Smooth muscle cell (in vitro differentiated cells): ENCODE measurements around the gene CEP131. TPM values are rescaled to one million over a fixed set of nuclear protein-coding genes. Genes with fewer than 3 reads are reported as not detected.

Experiments
- DNase-seq: peaks from one replicate; lab custom pipeline; 2025; ENCODE audit not compliant: unreplicated experiment; lab: John Stamatoyannopoulos, UW
- H2AFZ ChIP-seq: fragments of 200-600 bp; sonication (generic); 2 replicates; pipeline ENCODE4 v1.6.0; 2016; ENCODE audit warnings: antibody characterized with exemption, low read depth, mild to moderate bottlenecking
- H3F3A ChIP-seq: fragments of 200-600 bp; sonication (generic); 2 replicates; pipeline ENCODE4 v1.6.0; 2017; ENCODE audit warnings: antibody characterized with exemption, low read depth
- H3K27ac ChIP-seq: fragments of 200-600 bp; sonication (generic); 2 replicates; pipeline ENCODE4 v1.5.1; 2016; ENCODE audit warnings: low read depth, mild to moderate bottlenecking
- H3K27me3 ChIP-seq: fragments of 200-600 bp; sonication (generic); 2 replicates; pipeline ENCODE4 v1.6.1; 2016; ENCODE audit warnings: low read depth, mild to moderate bottlenecking
- H3K36me3 ChIP-seq: fragments of 200-600 bp; sonication (generic); 2 replicates; pipeline ENCODE4 v1.5.1; 2016; ENCODE audit warnings: low read depth
- H3K4me1 ChIP-seq: fragments of 200-600 bp; sonication (generic); 2 replicates; pipeline ENCODE4 v1.5.1; 2016; ENCODE audit warnings: low read depth
- H3K4me2 ChIP-seq: fragments of 200-600 bp; sonication (generic); 2 replicates; pipeline ENCODE4 v1.6.0; 2016; ENCODE audit warnings: mild to moderate bottlenecking
- H3K4me3 ChIP-seq: fragments of 200-600 bp; sonication (generic); 2 replicates; pipeline ENCODE4 v1.5.1; 2016; ENCODE audit warnings: mild to moderate bottlenecking
- H3K79me2 ChIP-seq: fragments of 200-600 bp; sonication (generic); 2 replicates; pipeline ENCODE4 v1.6.0; 2016; ENCODE audit warnings: low read depth, mild to moderate bottlenecking
- H3K9ac ChIP-seq: fragments of 200-600 bp; sonication (generic); 2 replicates; pipeline ENCODE4 v1.6.0; 2016; ENCODE audit warnings: low read depth
- H3K9me3 ChIP-seq: fragments of 200-600 bp; sonication (generic); replicated peaks from 2 replicates; pipeline ENCODE4 v1.5.1; 2016; ENCODE audit warnings: low read depth
- H4K20me1 ChIP-seq: fragments of 200-600 bp; sonication (generic); 2 replicates; pipeline ENCODE4 v1.6.0; 2016; ENCODE audit warnings: low read depth
- CTCF ChIP-seq: fragments of 200-600 bp; sonication (generic); IDR thresholded peaks from 2 replicates; pipeline ENCODE4 v1.5.1; 2017; ENCODE audit warnings: borderline replicate concordance, mild to moderate bottlenecking, antibody characterized with exemption; ENCODE audit not compliant: insufficient read depth, poor library complexity, severe bottlenecking
- WGBS: methylation state at CpG from one replicate; pipeline ENCODE4 v1.1.7; 2016; ENCODE audit warnings: low lambda C conversion rate; 5-methylcytosine and 5-hydroxymethylcytosine counted together
- polyA plus RNA-seq: library from polyadenylated mRNA; unstranded; fragments of >200 nt; fragmentation: Nextera tagmentation; extraction: Ambion mirVana; gene quantifications from 2 replicates; pipeline ENCODE4 v1.2.1, GENCODE V29; 2016
- total RNA-seq: library from RNA; depleted of rRNA; stranded (reverse); fragments of >200 nt; gene quantifications from 2 replicates; pipeline ENCODE4 v1.2.3, GENCODE V29; 2014

The CEP131 gene
- total and polyA plus RNA-seq, 2 experiments from 2014 or later = 3.0 to 13.4 TPM

GRCh38 chr17:81213978-81214377, 8.8 kb downstream of the CEP131 start:
- Histone ChIP-seq H2AFZ (no peak overlapping the region), H3K4me1 (no peaks in the 10 kb centered on the region), H3K4me2 (no peak overlapping the region), H3K36me3 (no peaks in the 10 kb centered on the region), H3K9ac (no peak overlapping the region), H4K20me1 (peaks cover 12% of the 10 kb centered on the region), H3K79me2 (no peaks in the 10 kb centered on the region), H3K27me3 (no peaks in the 10 kb centered on the region), H3F3A (no peaks in the 10 kb centered on the region), H3K4me3 (no peak overlapping the region), H3K27ac (no peak overlapping the region), H3K9me3 (no peaks in the 10 kb centered on the region)
- WGBS = 98% methylated on average over 8 of the region's 8 CpGs
- DNase-seq = no peak
- TF ChIP-seq CTCF = no peak

DNA sequence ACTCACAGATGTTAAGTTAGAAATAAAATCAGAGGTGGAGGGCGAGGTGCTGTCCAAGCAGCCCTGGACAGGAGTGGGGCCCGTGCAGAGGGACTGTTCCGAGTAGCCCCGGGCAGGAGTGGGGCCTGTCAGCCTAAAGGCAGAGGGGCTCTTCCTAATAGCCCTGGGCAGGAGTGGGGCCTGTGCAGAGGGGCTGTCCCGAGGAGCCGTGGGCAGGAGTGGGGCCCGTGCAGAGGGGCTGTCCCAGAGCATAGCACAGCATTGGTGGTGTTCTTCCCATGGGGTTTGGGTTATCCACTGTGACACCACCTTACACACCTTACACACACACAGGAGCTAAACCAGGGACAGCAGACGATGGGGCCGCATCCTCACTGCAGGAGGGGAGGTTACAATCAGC, 10.4 kb downstream of the CEP131 start:
- Histone ChIP-seq H3F3A (no peaks in the 10 kb centered on the region), H3K27me3 (no peaks in the 10 kb centered on the region), H2AFZ (no peak overlapping the region), H3K4me1 (no peaks in the 10 kb centered on the region), H3K9me3 (no peaks in the 10 kb centered on the region), H3K79me2 (no peaks in the 10 kb centered on the region), H3K27ac (no peak overlapping the region), H4K20me1 (peaks cover 12% of the 10 kb centered on the region), H3K36me3 (no peaks in the 10 kb centered on the region), H3K4me2 (no peak overlapping the region), H3K9ac (no peak overlapping the region), H3K4me3 (no peak overlapping the region)
- no peak for TF ChIP-seq CTCF
- DNase-seq = no peak
- WGBS = 99% methylated on average over 9 of the region's 9 CpGs

DNA sequence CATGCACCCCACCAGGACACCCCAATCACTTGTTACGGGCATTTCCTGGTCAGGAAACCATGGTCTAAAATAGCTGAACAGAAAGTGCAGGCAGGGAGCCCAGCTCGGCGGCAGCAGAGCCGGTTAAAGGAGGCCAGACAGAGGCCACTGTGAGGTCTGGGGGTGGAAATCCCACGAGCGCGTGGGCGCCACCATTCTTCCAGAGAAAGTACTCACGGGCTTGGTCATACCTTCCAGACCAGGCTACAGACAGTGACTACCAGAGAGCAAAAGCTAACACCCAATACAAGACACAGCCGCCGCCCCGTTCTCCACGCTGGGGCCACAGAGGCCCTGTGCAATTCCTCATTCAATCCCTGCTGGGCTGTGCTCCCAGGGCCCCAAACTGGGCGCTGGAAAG, 11.9 kb downstream of the CEP131 start:
- H3K27ac ChIP-seq = no peak overlapping the region
- no peak for TF ChIP-seq CTCF
- H3K27me3 ChIP-seq = no peaks in the 10 kb centered on the region
- H3K4me2 ChIP-seq = no peak overlapping the region
- no peak overlapping the region for H3K9ac ChIP-seq
- H3K9me3 ChIP-seq = no peaks in the 10 kb centered on the region
- no peak overlapping the region for H3K4me3 ChIP-seq
- H2AFZ ChIP-seq = no peak overlapping the region
- 64% methylated on average over 14 of the region's 14 CpGs for WGBS
- H3K36me3 ChIP-seq = no peaks in the 10 kb centered on the region
- no peak for DNase-seq
- peaks cover 12% of the 10 kb centered on the region for H4K20me1 ChIP-seq
- no peaks in the 10 kb centered on the region for H3F3A ChIP-seq
- H3K79me2 ChIP-seq = no peaks in the 10 kb centered on the region
- no peaks in the 10 kb centered on the region for H3K4me1 ChIP-seq

- Histone ChIP-seq H3F3A (no peaks in the 10 kb centered on the region), H3K4me3 (no peak overlapping the region), H3K27me3 (no peaks in the 10 kb centered on the region), H4K20me1 (peaks cover 12% of the 10 kb centered on the region), H3K4me1 (no peaks in the 10 kb centered on the region), H3K27ac (no peak overlapping the region), H3K79me2 (no peaks in the 10 kb centered on the region), H3K9me3 (no peaks in the 10 kb centered on the region), H3K4me2 (no peak overlapping the region), H3K36me3 (no peaks in the 10 kb centered on the region), H3K9ac (no peak overlapping the region), H2AFZ (no peak overlapping the region)
- no peak for TF ChIP-seq CTCF
- DNase-seq = no peak
- WGBS = 98% methylated on average over 10 of the region's 10 CpGs
Measured at GRCh38 chr17:81210466-81210865, 12.3 kb downstream of the CEP131 start.
